GM19025 (cell line): Measurements from ENCODE around the gene GPR34.

Source experiments
- ATAC-seq: cut with Tn5 transposase; IDR thresholded peaks from one replicate; pipeline ENCODE4 v1.9.1; 2021; ENCODE audit warnings: mild to moderate bottlenecking, low read depth, moderate library complexity; ENCODE audit not compliant: unreplicated experiment

GPR34 gene

GRCh38 chrX:41730081-41730480 is 41.3 kb downstream of the GPR34 start:
- no peak for ATAC-seq

- no peak for ATAC-seq
Observed at GRCh38 chrX:41732260-41732659, 43.5 kb downstream of the GPR34 start.

GRCh38 chrX:41733939-41734338 is 45.2 kb downstream of the GPR34 start:
- peak; percentile 97 for ATAC-seq

GRCh38 chrX:41734530-41734929 is 45.8 kb downstream of the GPR34 start:
- no peak for ATAC-seq

- ATAC-seq: no peak
Observed at GRCh38 chrX:41737065-41737464, 48.3 kb downstream of the GPR34 start.

- ATAC-seq: no peak
Observed at GRCh38 chrX:41739871-41740270, 51.1 kb downstream of the GPR34 start.
